IMR-90 (cell line): ENCODE measurements around the gene CCDC148.

Experiments
- BHLHE40 ChIP-seq: fragments of 150-350 bp; IDR thresholded peaks from 2 replicates; pipeline ENCODE4 v1.6.1; 2016; ENCODE audit warnings: mild to moderate bottlenecking, low read depth, low read length
- CEBPB ChIP-seq: IDR thresholded peaks from 2 replicates; pipeline ENCODE4 v1.6.1; 2012; ENCODE audit warnings: low read depth, low read length, improper control_type of control experiment
- CHD1 ChIP-seq: IDR thresholded peaks from 2 replicates; pipeline ENCODE4 v1.6.1; 2012; ENCODE audit warnings: low read depth, low read length, improper control_type of control experiment
- CTCF ChIP-seq: conservative IDR thresholded peaks from 2 replicates; pipeline ENCODE4 v1.5.1; 2012; ENCODE audit warnings: mild to moderate bottlenecking, low read depth, low read length, improper control_type of control experiment
- FOS ChIP-seq: fragments of 150-350 bp; IDR thresholded peaks from 2 replicates; pipeline ENCODE4 v1.6.1; 2016; ENCODE audit warnings: low read depth, low read length
- MAFK ChIP-seq: IDR thresholded peaks from 2 replicates; pipeline ENCODE4 v1.6.1; 2012; ENCODE audit warnings: low read depth, low read length, improper control_type of control experiment
- MXI1 ChIP-seq: IDR thresholded peaks from 2 replicates; pipeline ENCODE4 v1.6.1; 2012; ENCODE audit warnings: low read depth, mild to moderate bottlenecking, low read length, moderate library complexity, borderline replicate concordance
- POLR2A ChIP-seq: IDR thresholded peaks from 2 replicates; pipeline ENCODE4 v1.6.1; 2012; ENCODE audit warnings: mild to moderate bottlenecking, low read depth, low read length
- RAD21 ChIP-seq: IDR thresholded peaks from 2 replicates; pipeline ENCODE4 v1.6.1; 2012; ENCODE audit warnings: low read length, improper control_type of control experiment
- RCOR1 ChIP-seq: IDR thresholded peaks from 2 replicates; pipeline ENCODE4 v1.6.1; 2012; ENCODE audit warnings: mild to moderate bottlenecking, low read length, improper control_type of control experiment; ENCODE audit not compliant: insufficient replicate concordance
- RFX5 ChIP-seq: IDR thresholded peaks from 2 replicates; pipeline ENCODE4 v1.8.0; 2012; ENCODE audit warnings: low read depth, mild to moderate bottlenecking, low read length, moderate library complexity
- SMC3 ChIP-seq: fragments of 150-350 bp; IDR thresholded peaks from 2 replicates; pipeline ENCODE4 v1.6.1; 2016; ENCODE audit warnings: low read depth, mild to moderate bottlenecking, antibody characterized with exemption, low read length, moderate library complexity
- TF ChIP-seq, protein P1 (sequence below): fragments of 150-350 bp; IDR thresholded peaks from 2 replicates; pipeline ENCODE4 v1.6.1; 2017; ENCODE audit warnings: mild to moderate bottlenecking, antibody characterized with exemption, low read length, low read depth
- TF ChIP-seq, protein P2 (sequence below): fragments of 150-350 bp; IDR thresholded peaks from 2 replicates; pipeline ENCODE4 v1.6.1; 2016; ENCODE audit warnings: low read depth, mild to moderate bottlenecking, low read length, moderate library complexity, borderline replicate concordance

GRCh38 chr2:158463496-158464095 is 7.0 kb upstream of the CCDC148 start:
- TF ChIP-seq RFX5 (no peak), CTCF (no peak), CHD1 (no peak), POLR2A (no peak), CEBPB (peak; percentile 78), MXI1 (no peak), BHLHE40 (no peak), SMC3 (no peak), RCOR1 (no peak), RAD21 (no peak), FOS (no peak), MAFK (no peak)
- TF ChIP-seq, protein P1, sequence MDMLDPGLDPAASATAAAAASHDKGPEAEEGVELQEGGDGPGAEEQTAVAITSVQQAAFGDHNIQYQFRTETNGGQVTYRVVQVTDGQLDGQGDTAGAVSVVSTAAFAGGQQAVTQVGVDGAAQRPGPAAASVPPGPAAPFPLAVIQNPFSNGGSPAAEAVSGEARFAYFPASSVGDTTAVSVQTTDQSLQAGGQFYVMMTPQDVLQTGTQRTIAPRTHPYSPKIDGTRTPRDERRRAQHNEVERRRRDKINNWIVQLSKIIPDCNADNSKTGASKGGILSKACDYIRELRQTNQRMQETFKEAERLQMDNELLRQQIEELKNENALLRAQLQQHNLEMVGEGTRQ, result no peak
- TF ChIP-seq, protein P2, sequence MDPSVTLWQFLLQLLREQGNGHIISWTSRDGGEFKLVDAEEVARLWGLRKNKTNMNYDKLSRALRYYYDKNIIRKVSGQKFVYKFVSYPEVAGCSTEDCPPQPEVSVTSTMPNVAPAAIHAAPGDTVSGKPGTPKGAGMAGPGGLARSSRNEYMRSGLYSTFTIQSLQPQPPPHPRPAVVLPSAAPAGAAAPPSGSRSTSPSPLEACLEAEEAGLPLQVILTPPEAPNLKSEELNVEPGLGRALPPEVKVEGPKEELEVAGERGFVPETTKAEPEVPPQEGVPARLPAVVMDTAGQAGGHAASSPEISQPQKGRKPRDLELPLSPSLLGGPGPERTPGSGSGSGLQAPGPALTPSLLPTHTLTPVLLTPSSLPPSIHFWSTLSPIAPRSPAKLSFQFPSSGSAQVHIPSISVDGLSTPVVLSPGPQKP, result no peak
